B cell (primary cell): ENCODE results near the gene ARHGEF33. TPM values are rescaled to one million over a fixed set of nuclear protein-coding genes. Genes with fewer than 3 reads are reported as not detected.

Source experiments
- ATAC-seq: fragments of 200-7000 bp; cut with Tn5 transposase; one replicate; pipeline ENCODE4 v1.10.0; 2021; ENCODE audit warnings: low read depth, mild to moderate bottlenecking, moderate number of reproducible peaks, moderate library complexity
- CTCF ChIA-PET: fragments of 350-600 bp; sonication (Branson Sonifier 250); formaldehyde crosslinking; loops from one replicate; lab custom pipeline; 2021; ENCODE audit warnings: antibody characterized with exemption, inconsistent platforms; lab: Charles Lee
- POLR2A ChIA-PET: fragments of 350-600 bp; sonication (Branson Sonifier 250); formaldehyde crosslinking; loops from one replicate; lab custom pipeline; 2021; ENCODE audit warnings: antibody characterized with exemption; lab: Charles Lee
- DNase-seq: peaks from one replicate; pipeline ENCODE4 v3.0.0; 2013
- H2AFZ ChIP-seq: 2 replicates; pipeline ENCODE4 v1.6.1; 2012; ENCODE audit warnings: mild to moderate bottlenecking, low read depth, low read length; ENCODE audit not compliant: insufficient read depth, poor library complexity, severe bottlenecking
- H3K27ac ChIP-seq, 2 donors: 1 replicate in 1 of 2; 2 replicates in 1 of 2; pipeline ENCODE4 v1.5.1; 2012 to 2013; ENCODE audit warnings: low read length in 2 of 2, mild to moderate bottlenecking in 2 of 2, moderate library complexity in 1 of 2
- H3K27me3 ChIP-seq, 4 experiments: fragments of 200-600 bp in 1 of 4; sonication (generic) in 1 of 4; replicated peaks in 1 of 4; 1 replicate in 2 of 4; 2 replicates in 2 of 4; pipeline versions ENCODE4 v1.6.1 to v1.7.0; 2013 to 2016; ENCODE audit warnings: low read length in 3 of 4, mild to moderate bottlenecking in 2 of 4, mixed read lengths in 1 of 4, moderate library complexity in 1 of 4; ENCODE audit not compliant: insufficient read depth in 4 of 4, control insufficient read depth in 3 of 4; ENCODE audit errors: control extremely low read depth in 1 of 4
- H3K36me3 ChIP-seq, 2 experiments: replicated peaks in 1 of 2; 1 replicate in 1 of 2; 2 replicates in 1 of 2; pipeline versions ENCODE4 v1.6.1 to v1.7.1; 2013; ENCODE audit warnings: low read length in 1 of 2; ENCODE audit not compliant: insufficient read depth in 2 of 2, control insufficient read depth in 1 of 2; ENCODE audit errors: control extremely low read depth in 1 of 2, extremely low read depth in 1 of 2
- H3K4me1 ChIP-seq, 2 donors: fragments of 200-600 bp in 1 of 2; sonication (generic) in 1 of 2; 1 replicate in 1 of 2; 2 replicates in 1 of 2; pipeline versions ENCODE4 v1.5.1 to v1.6.1; 2013 to 2017; ENCODE audit warnings: low read length in 2 of 2; ENCODE audit not compliant: control insufficient read depth in 2 of 2, insufficient read depth in 2 of 2
- H3K4me2 ChIP-seq: replicated peaks from 2 replicates; pipeline ENCODE3; 2012; ENCODE audit warnings: mild to moderate bottlenecking, low read depth, low read length; ENCODE audit not compliant: poor library complexity, severe bottlenecking
- H3K4me3 ChIP-seq, 5 experiments: fragments of 200-600 bp in 1 of 5; sonication (generic) in 1 of 5; 1 replicate in 3 of 5; 2 replicates in 2 of 5; pipeline versions ENCODE4 v1.5.1 to v1.7.0; 2011 to 2016; ENCODE audit warnings: low read length in 4 of 5, mild to moderate bottlenecking in 4 of 5, low read depth in 2 of 5, control low read depth in 1 of 5, moderate library complexity in 1 of 5; ENCODE audit not compliant: insufficient read depth in 1 of 5; ENCODE audit errors: control extremely low read depth in 1 of 5, extremely low read depth in 1 of 5
- H3K79me2 ChIP-seq: fragments of 200-600 bp; sonication (generic); one replicate; pipeline ENCODE4 v1.6.0; 2016; ENCODE audit warnings: low read length; ENCODE audit not compliant: control insufficient read depth, insufficient read depth
- H3K9ac ChIP-seq: fragments of 200-600 bp; sonication (generic); 2 replicates; pipeline ENCODE4 v1.6.1; 2017; ENCODE audit warnings: mild to moderate bottlenecking, low read length, moderate library complexity
- H3K9me3 ChIP-seq, 3 donors: one replicate each; pipeline versions ENCODE4 v1.6.1 to v1.7.1; 2013; ENCODE audit warnings: low read length in 2 of 3; ENCODE audit not compliant: control insufficient read depth in 2 of 3, insufficient read depth in 1 of 3; ENCODE audit errors: control extremely low read depth in 1 of 3
- H4K20me1 ChIP-seq: 2 replicates; pipeline ENCODE4 v1.6.0; 2012; ENCODE audit warnings: mild to moderate bottlenecking, low read length; ENCODE audit not compliant: insufficient read depth, control insufficient read depth, poor library complexity, severe bottlenecking
- H3K27ac Mint-ChIP-seq: one replicate; pipeline ENCODE4 v1.8.0; 2021; ENCODE audit warnings: mixed read lengths
- H3K27me3 Mint-ChIP-seq: one replicate; pipeline ENCODE4 v1.8.0; 2021; ENCODE audit warnings: mixed read lengths
- H3K4me1 Mint-ChIP-seq: one replicate; pipeline ENCODE4 v1.8.0; 2021; ENCODE audit warnings: mixed read lengths
- H3K4me3 Mint-ChIP-seq: one replicate; pipeline ENCODE4 v1.8.0; 2021; ENCODE audit warnings: mixed read lengths
- H3K9me3 Mint-ChIP-seq: one replicate; pipeline ENCODE4 v1.8.0; 2022; ENCODE audit warnings: mixed read lengths; ENCODE audit not compliant: insufficient read depth
- CTCF ChIP-seq: fragments of 200-600 bp; IDR thresholded peaks from one replicate; pipeline ENCODE4 v1.8.0; 2022; ENCODE audit warnings: antibody characterized with exemption, mild to moderate bottlenecking
- EZH2 ChIP-seq: IDR thresholded peaks from 2 replicates; pipeline ENCODE4 v1.6.1; 2012; ENCODE audit warnings: borderline replicate concordance, low read depth, mild to moderate bottlenecking, moderate library complexity, low read length; ENCODE audit not compliant: insufficient read depth, poor library complexity, severe bottlenecking
- WGBS: methylation state at CpG from one replicate; pipeline ENCODE4 v1.1.5; 2013; ENCODE audit warnings: missing lambda C conversion rate; ENCODE audit not compliant: insufficient coverage; 5-methylcytosine and 5-hydroxymethylcytosine counted together
- intact Hi-C: fragments of 100-400 bp; cut with micrococcal nuclease; formaldehyde crosslinking; loops from one replicate; pipeline ENCODE4 v1.10.0; 2022
- polyA plus RNA-seq: library from polyadenylated mRNA; depleted of rRNA; stranded (reverse); fragments of >200 nt; gene quantifications from 2 replicates; pipeline ENCODE4 v1.2.3, GENCODE V29; 2012
- total RNA-seq, 2 donors: library from RNA; stranded (reverse); fragments of 120-200 nt in 1 of 2; gene quantifications; 1 replicate in 1 of 2; 2 replicates in 1 of 2; pipeline versions ENCODE4 v1.2.3 to v1.2.4, GENCODE V29; 2013 to 2022

ARHGEF33 gene
- total and polyA plus RNA-seq, 2 donors (not counting 1 experiment from before 2014, with no cell fraction given), result 0.04 to 0.20 TPM

- no peak overlapping the region for H3K4me3 Mint-ChIP-seq
- ChIA-PET POLR2A (no interaction called here), CTCF (interaction anchor here (1.2 kb wide), 1 partner anchor 10 kb away, joined by 3 read pairs; no protein-coding TSS in a partner anchor)
- WGBS, result no CpG with 5 or more reads among the region's 4 CpGs
- H3K9ac ChIP-seq, result no peak overlapping the region
- no peaks in the 10 kb centered on the region for H3K27me3 Mint-ChIP-seq
- H3K4me1 ChIP-seq, result no peaks in the 10 kb centered on the region
- H3K9me3 Mint-ChIP-seq, result no peaks in the 10 kb centered on the region
- H3K4me1 Mint-ChIP-seq, result no peaks in the 10 kb centered on the region
- H3K27ac Mint-ChIP-seq, result no peak overlapping the region
- H2AFZ ChIP-seq, result no peak overlapping the region
- no peaks in the 10 kb centered on the region for H3K27me3 ChIP-seq
- no peaks in the 10 kb centered on the region for H3K79me2 ChIP-seq
- ATAC-seq (no peak), DNase-seq (no peak)
- H3K9me3 ChIP-seq, result no peaks in the 10 kb centered on the region
- no peak overlapping the region for H3K4me3 ChIP-seq
- TF ChIP-seq CTCF (no peak), EZH2 (no peak)
- H4K20me1 ChIP-seq, result no peaks in the 10 kb centered on the region
- no peak overlapping the region for H3K4me2 ChIP-seq
- peaks cover 16 to 74% of the 10 kb centered on the region in 2 experiments for H3K36me3 ChIP-seq
- no peak overlapping the region for H3K27ac ChIP-seq
- intact Hi-C loops, result no loop called here
Observed at GRCh38 chr2:38997781-38998180, 108.1 kb downstream of the ARHGEF33 start.

GRCh38 chr2:39000552-39000951, 110.9 kb downstream of the ARHGEF33 start:
- no peak overlapping the region for H2AFZ ChIP-seq
- ChIA-PET POLR2A (no interaction called here), CTCF (interaction anchor here (0.6 to 1.5 kb wide), 3 partner anchors 53 to 418 kb away, joined by 3 to 5 read pairs (median 4); no protein-coding TSS in a partner anchor)
- no peaks in the 10 kb centered on the region for H3K4me1 ChIP-seq
- no peaks in the 10 kb centered on the region for H4K20me1 ChIP-seq
- no peak for DNase-seq
- H3K4me1 Mint-ChIP-seq, result no peaks in the 10 kb centered on the region
- H3K4me3 Mint-ChIP-seq, result no peak overlapping the region
- no peaks in the 10 kb centered on the region for H3K9me3 ChIP-seq
- no peak overlapping the region for H3K4me3 ChIP-seq
- ATAC-seq, result no peak
- peaks cover 19 to 72% of the 10 kb centered on the region in 2 experiments for H3K36me3 ChIP-seq
- no peak for TF ChIP-seq CTCF
- TF ChIP-seq EZH2, result no peak
- intact Hi-C loops, result no loop called here
- H3K27ac ChIP-seq, result no peak overlapping the region
- H3K9me3 Mint-ChIP-seq, result no peaks in the 10 kb centered on the region
- H3K27ac Mint-ChIP-seq, result no peak overlapping the region
- H3K4me2 ChIP-seq, result no peak overlapping the region
- H3K27me3 Mint-ChIP-seq, result no peaks in the 10 kb centered on the region
- no peak overlapping the region for H3K9ac ChIP-seq
- no peaks in the 10 kb centered on the region for H3K27me3 ChIP-seq
- H3K79me2 ChIP-seq, result no peaks in the 10 kb centered on the region
- WGBS, result 100% methylated on average over 1 of the region's 2 CpGs
